Embryonic facial prominence (tissue), 1 donor: Measurements from ENCODE around the gene SH2D1B.
"Not testable (repeated sequence)": the region's sequence is repeated elsewhere in the genome, so short reads cannot be mapped to it uniquely, and the experiment has no call there.

Source experiments
- DNase-seq: peaks from one replicate; pipeline ENCODE4 v3.0.0-alpha.2; 2016; ENCODE audit errors: extremely low spot score

SH2D1B gene

DNA sequence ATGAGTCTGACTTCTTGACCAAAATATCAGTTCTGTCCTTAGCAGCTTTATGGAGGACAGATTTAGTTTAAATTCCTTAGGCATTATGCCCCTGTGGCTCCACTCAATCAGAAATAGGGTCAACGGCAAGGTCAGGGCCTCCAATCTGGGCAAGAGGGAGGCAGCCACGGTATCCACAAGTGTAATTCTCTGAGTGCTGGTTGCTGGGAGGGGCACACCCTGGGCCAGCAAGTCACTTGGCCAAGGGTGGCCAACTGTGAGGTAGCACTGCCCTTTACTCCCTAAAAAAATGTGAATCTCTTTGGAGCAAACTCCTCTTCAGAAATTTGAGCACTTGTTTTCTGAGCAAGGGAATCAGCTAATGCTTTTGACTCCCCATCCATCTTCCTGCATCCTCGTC lies 48.1 kb downstream of the SH2D1B start:
- no peak for DNase-seq

DNA sequence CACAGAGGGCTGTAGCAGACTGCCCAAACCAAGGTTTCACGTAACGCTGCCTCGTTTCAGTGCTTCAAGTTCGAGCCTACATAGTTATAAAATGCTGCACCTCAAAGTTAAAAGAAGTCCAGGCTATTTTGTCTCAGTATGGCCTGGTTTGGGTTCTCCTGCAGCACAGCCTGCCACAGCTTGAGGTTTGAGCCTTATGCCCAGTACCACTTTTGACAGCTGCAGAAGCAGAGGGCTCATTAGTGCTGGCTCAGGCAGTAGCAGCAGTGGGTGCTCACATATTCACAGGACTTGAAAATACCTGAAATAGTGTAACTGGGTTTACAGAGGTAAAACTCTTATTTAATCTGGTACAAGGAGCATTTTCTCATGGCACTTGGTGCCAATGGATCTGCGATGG lies 50.6 kb downstream of the SH2D1B start:
- no peak for DNase-seq

GRCh38 chr1:162360874-162361260 lies 51.1 kb downstream of the SH2D1B start:
- DNase-seq: no peak

- DNase-seq: no peak
These were observed 51.6 kb downstream of the SH2D1B start for GRCh38 chr1:162360237-162360873.

DNA sequence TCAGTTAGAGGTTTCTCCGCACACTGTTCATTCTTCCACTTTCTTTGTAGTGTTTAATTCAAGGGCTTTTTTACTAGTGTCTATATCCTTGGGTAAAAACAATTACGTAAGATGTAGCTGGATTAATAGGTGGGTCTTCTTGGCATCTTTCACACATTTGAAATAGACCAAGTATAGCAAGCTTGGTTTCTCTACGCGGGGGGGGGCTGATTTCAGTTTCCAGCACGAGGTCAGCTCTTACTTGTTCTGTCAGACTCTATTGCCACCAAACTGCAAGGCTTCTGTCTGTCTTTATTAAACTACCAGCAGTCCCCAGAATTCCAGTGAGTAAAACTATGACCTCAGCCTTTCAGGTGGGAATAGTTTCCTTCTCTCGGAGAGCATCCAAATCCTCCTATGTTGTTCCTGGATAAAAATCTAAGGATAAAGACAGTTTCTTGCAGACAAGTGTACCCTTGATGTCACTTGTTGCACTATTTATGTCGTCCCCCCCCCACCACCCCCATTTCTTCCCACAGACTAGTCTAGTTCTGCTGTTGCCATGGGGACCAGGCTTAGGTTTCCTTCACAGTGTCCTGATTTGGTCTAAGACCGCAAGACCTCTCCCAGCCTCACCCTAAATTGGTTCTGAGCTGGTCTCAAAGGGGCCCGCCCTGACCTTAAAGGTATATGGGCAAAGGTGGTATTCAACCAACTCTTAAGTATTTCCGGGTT lies 52.3 kb downstream of the SH2D1B start:
- no peak for DNase-seq

DNA sequence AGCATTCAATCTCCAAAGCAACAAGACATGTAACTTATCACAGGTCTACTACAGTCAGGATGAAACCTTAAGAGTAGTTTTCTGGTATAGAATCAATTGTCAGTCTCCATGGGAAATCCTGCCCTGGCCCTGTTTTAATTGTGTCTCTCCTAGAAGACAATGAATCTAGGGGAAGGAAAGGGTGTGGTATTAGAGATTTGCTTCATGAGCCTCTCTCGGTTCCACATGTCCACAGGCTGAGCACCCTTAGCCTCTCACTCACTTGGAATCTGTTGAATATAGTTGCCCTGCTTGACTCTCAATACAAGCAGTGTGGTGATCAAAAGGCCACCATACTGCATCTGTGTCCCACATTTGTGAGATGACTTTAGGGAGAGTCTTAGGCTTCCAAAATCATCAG lies 53.0 kb downstream of the SH2D1B start:
- DNase-seq: no peak

- DNase-seq: no peak
These were observed 54.2 kb downstream of the SH2D1B start for GRCh38 chr1:162357681-162358266.

DNA sequence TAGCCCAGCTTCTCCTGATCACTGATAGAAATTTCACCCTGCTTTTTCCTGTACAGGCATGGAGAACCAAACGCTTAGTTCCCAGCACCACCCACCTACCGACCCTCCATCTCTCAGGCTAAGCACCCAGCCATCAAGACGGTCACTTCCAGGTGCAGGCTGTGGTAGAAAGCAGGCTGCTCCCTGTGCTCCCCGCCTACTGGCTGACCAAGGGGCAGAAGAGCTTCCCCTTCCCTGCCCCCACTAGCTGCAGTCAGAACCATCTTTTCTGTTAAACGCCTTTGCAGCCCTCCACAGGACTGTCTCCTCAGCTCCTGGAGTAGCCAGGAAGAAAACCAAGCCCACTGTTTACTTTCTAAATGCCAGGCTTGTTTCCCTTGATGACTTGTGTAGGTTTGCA lies 58.2 kb downstream of the SH2D1B start:
- DNase-seq: no peak

GRCh38 chr1:162353078-162353477 lies 58.9 kb downstream of the SH2D1B start:
- no peak for DNase-seq

- not testable (repeated sequence) for DNase-seq
These were observed 60.1 kb downstream of the SH2D1B start for GRCh38 chr1:162351874-162352273.

- DNase-seq: no peak
These were observed 60.6 kb downstream of the SH2D1B start for GRCh38 chr1:162351246-162351842.

DNA sequence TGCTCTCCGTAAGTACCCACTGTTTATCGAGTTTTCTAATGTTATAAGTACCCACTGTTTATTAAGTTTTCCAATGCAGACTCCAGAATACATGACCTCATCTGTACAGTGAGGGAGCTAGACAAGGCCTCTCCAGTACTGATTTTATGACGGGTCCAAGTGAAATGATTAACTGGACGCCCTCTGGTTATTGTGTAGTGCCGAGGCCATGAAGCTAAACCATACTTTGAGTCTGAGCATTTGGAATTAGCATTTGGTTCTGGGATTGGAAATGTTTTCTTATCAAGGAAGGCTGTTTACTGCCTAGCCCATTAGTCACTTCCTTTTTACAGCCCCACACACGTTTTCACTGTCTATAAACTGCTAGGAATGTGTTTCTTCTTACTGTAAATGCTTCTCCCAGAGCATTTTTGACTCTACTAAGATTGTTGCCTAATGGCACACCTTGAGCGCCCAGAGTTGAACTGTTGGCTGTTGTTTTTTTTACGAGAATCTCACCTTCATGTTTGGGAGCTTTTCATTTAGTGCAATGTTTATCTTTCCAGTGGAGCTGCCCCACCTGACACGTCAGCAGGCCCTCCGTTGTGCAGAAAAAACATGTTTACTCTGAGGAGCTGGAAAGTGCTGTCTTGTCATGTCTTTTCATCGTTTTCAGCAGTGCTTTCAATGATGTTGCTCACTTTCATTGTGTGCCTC lies 62.2 kb downstream of the SH2D1B start:
- DNase-seq: no peak

DNA sequence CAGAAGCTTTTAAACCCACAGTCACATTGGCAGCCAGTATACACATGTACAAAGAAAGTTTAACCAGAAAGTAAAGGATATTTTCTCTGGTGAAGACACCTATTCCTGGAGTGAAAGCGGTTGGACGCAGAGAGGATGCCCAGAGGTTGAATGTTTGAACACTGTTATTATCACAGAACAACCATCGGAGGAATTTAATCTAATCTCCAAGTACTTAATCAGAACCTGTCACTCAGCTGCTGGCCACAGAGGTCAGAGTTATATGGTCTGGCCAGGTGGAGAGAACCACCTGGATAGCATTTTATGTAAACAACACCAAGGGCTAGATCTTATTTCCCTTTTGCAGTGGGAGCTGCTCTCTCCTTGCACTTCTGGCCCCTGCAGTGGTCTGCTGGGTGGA lies 64.7 kb downstream of the SH2D1B start:
- DNase-seq: no peak
